Skeletal muscle cell (primary cell): ENCODE measurements around the gene FOXA1.

ENCODE experiments used
- DNase-seq: peaks from one replicate; pipeline ENCODE4 v3.0.0-alpha.2; 2010; ENCODE audit warnings: low read depth
- H3K4me3 ChIP-seq: 2 replicates; pipeline ENCODE4 v1.5.1; 2011; ENCODE audit warnings: low read depth, mild to moderate bottlenecking, control low read depth, low read length, moderate library complexity

The FOXA1 gene

GRCh38 chr14:37603688-37604251, 8.7 kb upstream of the FOXA1 start:
- no peak for DNase-seq
- no peak overlapping the region for H3K4me3 ChIP-seq

GRCh38 chr14:37602605-37603453, 7.8 kb upstream of the FOXA1 start:
- no peak for DNase-seq
- no peak overlapping the region for H3K4me3 ChIP-seq

- H3K4me3 ChIP-seq, result no peak overlapping the region
- DNase-seq, result no peak
Observed at GRCh38 chr14:37601865-37602264, 6.8 kb upstream of the FOXA1 start.

- no peak overlapping the region for H3K4me3 ChIP-seq
- DNase-seq, result no peak
Observed at GRCh38 chr14:37600880-37601741, 6.1 kb upstream of the FOXA1 start.

GRCh38 chr14:37599507-37600368, 4.7 kb upstream of the FOXA1 start:
- no peak overlapping the region for H3K4me3 ChIP-seq
- DNase-seq, result no peak

- no peak for DNase-seq
- no peak overlapping the region for H3K4me3 ChIP-seq
Observed at GRCh38 chr14:37598747-37599506, 3.9 kb upstream of the FOXA1 start.

GRCh38 chr14:37597914-37598746, 3.1 kb upstream of the FOXA1 start:
- no peak for DNase-seq
- H3K4me3 ChIP-seq, result no peak overlapping the region

- H3K4me3 ChIP-seq, result no peak overlapping the region
- no peak for DNase-seq
Observed at GRCh38 chr14:37597538-37597913, 2.5 kb upstream of the FOXA1 start.

- no peak overlapping the region for H3K4me3 ChIP-seq
- DNase-seq, result no peak
Observed at GRCh38 chr14:37596790-37597472, 1.9 kb upstream of the FOXA1 start.

- no peak overlapping the region for H3K4me3 ChIP-seq
- DNase-seq, result no peak
Observed at GRCh38 chr14:37595809-37596621, 966 bp upstream of the FOXA1 start.

- peak overlapping the region; percentile 51 for H3K4me3 ChIP-seq
- DNase-seq, result peak; percentile 26
Observed at GRCh38 chr14:37594238-37594970, 645 bp downstream of the FOXA1 start.

- DNase-seq, result no peak
Observed at GRCh38 chr14:37593511-37594237, 1.4 kb downstream of the FOXA1 start.

GRCh38 chr14:37592482-37593408, 2.3 kb downstream of the FOXA1 start:
- DNase-seq, result no peak
- H3K4me3 ChIP-seq, result no peak overlapping the region

More at GRCh38 chr14:37593511-37594237, 1.4 kb downstream of the FOXA1 start:
- H3K4me3 ChIP-seq, result peak overlapping the region; percentile 51

- no peak overlapping the region for H3K4me3 ChIP-seq
- DNase-seq, result no peak
Observed at GRCh38 chr14:37591941-37592481, 3.0 kb downstream of the FOXA1 start.
